T-helper 2 cell treated with Interferon-gamma antibody and Interleukin-4, amounts not matched to agents 100 ng/mL and 5 ng/mL, for 36 hours (primary cell): ENCODE measurements around the gene GRAP2. TPM values are rescaled to one million over a fixed set of nuclear protein-coding genes. Genes with fewer than 3 reads are reported as not detected.
"Not testable (repeated sequence)": the region's sequence is repeated elsewhere in the genome, so short reads cannot be mapped to it uniquely, and the experiment has no call there.

Experiments
- intact Hi-C: fragments of 100-400 bp; cut with micrococcal nuclease; formaldehyde crosslinking; loops from one replicate; pipeline ENCODE4 v1.15.1; 2023
- total RNA-seq: library from RNA; stranded (reverse); gene quantifications from 2 replicates; pipeline ENCODE4 v1.2.3, GENCODE V29; 2022

Gene GRAP2
- total RNA-seq, 1 donor from 2014 or later = 148 TPM

DNA sequence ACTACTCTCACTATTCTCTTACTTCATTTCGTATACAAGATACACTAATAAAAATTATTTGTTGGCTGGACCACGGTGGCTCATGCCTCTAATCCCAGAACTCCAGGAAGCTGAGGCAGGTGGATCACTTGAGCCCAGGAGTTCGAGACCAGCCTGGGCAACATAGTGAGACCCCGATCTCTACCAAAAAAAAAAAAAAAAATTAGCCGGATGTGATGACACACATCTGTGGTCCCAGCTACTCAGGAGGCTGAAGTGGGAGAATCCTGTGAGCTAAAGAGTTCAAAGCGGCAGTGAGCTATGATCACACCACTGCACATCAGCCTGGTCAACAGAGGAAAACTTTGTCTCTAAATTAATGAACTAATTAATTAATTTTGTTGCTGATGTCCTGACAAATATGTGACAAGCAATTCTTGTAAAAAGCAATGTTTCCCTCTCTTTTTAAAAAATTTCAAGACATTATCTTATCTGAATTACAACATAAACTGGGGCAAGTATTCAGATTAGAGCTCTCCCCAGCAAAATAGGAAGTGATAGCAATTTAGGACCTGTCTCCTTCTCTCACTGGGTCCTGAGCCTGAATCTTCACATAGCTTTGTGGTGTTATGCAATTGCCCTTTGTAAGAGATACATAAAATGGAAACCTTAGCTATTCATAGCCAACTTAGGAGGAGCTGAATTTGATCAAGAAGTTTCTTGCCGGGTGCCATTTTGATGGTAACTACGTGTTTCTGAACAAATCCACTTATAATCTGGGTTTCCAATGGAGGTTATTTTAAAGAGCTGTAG lies 41.8 kb downstream of the GRAP2 start:
- intact Hi-C loops = loop anchor here (10.0 kb wide), 1 partner anchor 338 kb away; no protein-coding TSS in a partner anchor

DNA sequence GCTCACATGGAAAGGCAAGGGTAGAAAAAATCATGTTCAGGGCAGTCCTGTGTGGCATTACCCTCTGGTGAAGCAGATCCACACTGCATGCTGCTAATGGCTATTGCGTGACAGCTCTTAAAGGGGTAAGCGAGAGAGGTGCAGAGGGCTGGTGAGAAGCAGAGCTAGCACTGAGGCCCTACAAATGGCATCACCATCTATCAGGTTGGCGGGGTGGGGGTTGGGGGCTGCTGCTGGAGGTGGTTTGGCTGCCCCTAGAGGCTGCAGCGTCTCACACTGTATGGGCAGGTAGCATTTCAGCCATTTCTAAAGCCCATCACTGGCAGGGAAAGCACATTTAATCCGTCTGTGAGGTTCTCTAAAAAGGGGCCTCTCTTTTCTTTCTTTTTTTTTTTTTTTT lies 42.5 kb downstream of the GRAP2 start:
- intact Hi-C loops = loop anchor here (10.0 kb wide), 1 partner anchor 339 kb away; no protein-coding TSS in a partner anchor

DNA sequence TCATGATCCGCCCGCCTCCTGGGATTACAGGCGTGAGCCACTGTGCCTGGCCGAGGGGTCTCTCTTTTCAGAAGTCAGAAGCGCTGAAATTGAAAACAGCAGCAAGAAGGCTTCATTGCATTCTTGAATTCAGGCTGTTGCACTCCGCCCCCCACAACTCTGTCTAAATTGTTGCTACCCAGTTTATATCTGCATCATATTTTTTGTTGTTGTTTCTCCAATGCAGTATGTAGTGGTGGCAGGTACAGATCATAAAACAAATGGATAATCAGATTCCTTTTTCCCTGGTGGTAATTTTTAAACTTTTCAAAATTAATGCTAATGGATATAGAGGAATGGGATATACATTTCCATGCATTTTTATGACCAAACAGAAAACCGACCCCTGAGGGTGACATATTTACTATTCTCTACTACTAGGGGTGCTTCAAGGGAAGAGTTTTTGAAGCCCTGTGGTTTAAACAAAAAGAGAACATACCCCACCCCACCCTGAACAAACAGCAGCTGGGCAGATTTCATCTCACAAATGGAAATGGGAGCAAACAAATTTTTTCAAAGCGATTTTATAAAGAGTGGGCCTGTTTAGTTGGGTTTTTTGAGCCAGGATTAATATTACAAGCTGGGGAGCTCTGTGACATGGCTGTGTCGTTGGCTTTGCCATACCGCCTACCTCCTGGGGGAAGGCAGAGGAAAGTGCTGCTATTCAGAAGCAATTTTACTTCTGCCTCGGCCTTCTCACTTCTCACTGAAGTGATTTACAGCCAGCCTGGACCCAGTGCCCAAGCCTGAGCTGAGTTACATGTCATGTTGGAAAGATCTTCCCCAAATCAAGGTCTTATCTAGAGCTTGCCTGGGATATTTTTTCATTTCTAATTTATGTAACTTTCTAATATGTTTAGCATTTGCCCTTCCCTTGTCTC lies 43.3 kb downstream of the GRAP2 start:
- intact Hi-C loops = loop anchor here (10.0 kb wide), 1 partner anchor 339 kb away; no protein-coding TSS in a partner anchor

DNA sequence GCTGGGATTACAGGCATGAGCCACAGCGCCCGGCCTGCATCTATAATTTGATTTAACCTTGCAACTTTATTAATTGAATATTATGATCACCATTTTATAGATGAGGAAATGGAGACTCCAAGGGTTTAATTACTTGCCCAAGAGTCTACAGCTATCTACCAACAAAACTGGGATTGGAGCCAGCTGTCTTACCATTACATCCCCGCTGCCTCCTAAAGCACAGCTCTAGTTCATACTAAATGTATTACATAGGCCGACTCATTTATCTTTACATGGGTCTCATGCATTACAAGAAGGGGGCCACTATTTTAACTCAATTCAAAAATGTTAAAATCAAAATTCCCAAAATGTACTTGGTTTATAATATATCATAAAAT lies 45.2 kb downstream of the GRAP2 start:
- intact Hi-C loops = loop anchor here (10.0 kb wide), 1 partner anchor 341 kb away; no protein-coding TSS in a partner anchor

DNA sequence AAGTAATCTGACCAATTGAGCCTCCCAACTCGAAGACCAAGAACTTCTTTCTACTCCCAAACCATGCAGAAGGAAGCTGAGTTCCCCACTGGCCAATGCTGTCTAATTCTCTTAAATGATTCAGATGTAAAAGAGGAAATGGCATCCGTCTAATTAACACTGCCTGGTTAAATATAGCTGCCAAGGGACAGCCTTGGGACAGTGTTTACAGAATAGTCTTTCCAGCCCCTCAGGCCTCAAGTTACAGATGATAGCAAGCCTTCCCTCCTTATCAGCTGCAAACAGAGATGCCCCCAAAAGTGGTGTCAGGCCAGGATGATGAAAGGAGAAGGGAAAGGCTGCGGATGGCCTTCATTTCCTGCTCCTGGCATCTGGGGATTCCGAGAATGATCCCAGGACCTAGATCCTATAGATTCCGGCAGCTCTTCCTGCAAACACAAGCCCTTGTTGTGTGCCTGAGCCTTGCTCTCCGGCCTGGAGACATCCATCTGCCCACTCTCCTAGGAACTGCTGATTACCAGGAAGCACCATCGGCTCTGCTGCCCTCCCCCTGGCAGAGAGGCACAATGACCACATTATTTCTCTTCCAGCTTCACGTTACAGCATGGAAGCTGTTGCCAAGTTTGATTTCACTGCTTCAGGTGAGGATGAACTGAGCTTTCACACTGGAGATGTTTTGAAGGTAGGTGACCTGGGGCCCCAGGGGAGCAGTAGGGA lies 45.8 kb downstream of the GRAP2 start:
- intact Hi-C loops = loop anchor here (10.0 kb wide), 1 partner anchor 342 kb away; no protein-coding TSS in a partner anchor

DNA sequence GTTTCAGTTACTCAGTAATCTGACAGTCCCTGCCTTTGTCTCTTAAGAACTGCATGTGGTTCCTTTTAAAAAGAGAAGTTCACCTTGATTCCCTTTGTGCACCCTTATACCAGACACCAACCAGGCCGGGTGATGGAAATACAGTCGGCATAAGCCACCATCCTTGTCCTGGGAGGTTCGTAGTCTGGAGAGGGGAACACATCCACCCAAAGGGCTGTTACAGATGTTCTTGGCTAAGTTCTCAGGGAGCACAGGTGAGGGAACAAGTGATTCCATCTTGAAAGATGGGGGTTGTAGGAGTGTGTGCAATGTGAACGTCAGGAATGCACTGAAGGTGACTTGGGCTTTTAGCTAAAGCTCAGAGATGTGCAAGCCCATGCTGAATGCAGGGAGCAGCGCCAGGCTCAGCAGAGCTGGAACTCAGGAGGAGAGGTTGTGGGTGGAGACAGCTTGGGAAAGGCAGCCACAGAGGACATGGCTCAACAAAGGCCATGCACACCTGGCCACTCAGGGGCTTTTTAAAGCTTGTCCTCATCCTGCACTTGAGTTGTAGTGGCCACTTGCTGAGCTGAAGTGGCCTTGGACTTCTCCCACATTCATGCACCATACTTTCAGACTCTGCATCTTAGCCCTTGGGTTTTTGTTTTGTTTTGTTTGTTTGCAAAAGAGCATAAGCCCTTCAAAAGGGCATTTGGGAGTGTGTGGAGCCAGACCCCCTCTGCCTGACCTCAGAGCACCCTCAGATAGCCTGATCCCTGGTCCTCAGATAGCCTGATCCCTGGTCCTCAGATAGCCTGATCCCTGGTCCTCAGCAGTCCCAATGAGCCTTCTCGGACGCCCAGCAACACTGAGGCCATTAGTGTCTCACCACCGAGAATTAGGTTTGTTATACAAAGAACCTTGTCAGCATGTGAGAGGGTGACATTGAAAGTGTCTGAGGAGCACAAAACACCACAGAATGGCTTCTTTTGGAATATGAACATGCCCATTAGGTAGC lies 46.6 kb downstream of the GRAP2 start:
- intact Hi-C loops = loop anchor here (10.0 kb wide), 1 partner anchor 343 kb away; no protein-coding TSS in a partner anchor

DNA sequence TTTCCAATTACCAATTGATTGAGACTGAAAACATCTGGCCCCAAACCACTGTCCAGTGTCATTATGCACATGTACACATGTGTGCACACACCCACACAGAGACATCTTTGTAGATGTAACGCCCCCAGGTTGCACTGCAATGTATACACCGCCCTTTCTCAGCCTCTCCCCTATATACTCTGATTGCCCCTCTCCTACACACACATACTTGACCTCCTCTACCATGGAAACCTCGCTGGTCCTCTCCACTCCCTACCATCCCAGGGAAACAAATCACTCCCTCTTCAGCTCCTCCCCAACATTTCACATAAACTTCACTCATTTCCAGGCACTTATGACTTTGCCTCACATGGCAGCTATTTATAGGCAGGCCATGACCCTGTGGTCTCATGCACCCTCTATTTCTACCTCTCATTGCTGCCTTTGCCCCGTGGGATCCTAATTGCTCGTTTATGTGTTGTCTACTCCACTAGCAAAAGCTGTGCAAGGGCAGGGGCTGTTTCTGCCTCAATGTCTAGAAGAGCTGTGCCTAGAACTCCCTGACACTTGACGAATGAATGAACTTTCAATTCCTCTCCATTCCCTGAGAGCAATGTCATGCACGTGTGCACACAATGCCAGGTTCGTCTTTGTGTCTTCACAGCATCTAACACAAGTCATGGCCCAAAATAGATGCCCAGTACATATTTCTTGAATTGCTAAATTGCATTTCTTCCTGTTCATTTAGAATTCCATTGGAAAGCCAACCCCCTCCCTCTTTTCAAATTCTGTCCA lies 49.3 kb downstream of the GRAP2 start:
- intact Hi-C loops = loop anchor here (10.0 kb wide), 1 partner anchor 345 kb away; no protein-coding TSS in a partner anchor

DNA sequence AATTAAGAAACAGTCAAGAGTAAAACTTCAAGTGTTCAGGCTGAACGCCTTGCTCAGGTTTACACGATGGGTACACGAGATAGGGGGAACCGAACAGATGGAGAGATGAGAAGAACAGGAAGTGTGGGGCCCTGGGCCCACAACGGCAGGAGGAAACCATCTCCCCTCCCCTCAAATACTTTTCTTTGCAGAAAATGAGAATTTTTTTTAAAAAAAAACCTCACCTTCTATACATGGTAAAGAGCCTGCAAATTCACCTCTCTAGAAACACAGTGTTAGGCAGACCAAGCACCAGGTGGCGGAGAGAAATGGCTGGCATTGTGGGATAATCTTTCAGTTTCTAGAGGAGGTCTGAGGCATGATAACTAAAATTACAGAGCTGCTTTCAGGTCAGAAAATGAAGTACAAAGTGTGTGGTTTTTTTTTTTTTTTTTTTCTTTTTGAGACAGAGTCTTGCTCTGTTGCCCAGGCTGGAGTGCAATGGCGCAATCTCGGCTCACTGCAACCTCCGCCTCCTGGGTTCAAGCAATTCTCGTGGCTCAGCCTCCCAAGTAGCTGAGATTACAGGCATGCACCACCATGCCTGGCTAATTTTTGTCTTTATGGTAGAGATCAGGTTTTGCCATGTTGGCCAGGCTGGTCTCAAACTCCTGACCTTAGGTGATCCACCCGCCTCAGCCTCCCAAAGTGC lies 50.9 kb downstream of the GRAP2 start:
- intact Hi-C loops = not testable (repeated sequence)

DNA sequence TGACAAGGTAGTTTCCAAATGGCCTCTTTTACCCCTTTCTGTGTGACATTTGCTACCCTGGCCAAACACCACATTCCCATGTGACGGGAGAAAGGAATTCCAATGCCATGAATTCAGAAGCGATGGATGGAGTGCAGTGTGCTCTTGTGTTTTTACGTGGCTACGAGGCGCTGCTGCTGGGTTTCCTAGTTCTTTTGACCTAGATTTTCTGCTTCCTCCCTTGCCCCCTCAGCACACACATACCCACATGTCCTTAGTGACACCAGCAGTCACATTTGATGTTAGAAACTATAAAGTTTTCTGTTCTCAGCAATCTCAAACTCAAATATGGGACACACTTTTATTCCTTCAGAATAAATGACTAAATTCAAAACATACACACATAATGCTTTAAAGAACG lies 51.5 kb downstream of the GRAP2 start:
- intact Hi-C loops = no loop called here

DNA sequence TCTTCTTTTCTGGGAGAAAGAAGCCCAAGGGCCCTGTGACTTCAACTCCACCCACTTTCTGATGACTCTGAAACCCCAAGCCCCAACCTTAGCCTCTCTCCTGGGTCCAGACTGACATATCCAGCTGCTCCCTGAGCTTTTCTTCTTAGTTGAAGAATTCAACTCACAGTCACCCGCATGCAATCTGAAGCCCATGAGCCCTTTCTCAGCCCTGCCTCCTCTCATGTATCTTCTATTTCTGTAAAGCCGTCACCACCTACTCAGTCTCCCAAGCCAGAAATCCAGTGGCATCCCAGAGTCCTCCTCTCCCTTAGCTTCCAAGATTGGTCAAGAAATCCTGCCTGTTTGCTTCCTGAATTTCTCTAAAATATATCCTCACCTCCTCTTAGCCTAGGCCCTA lies 52.2 kb downstream of the GRAP2 start:
- intact Hi-C loops = no loop called here

DNA sequence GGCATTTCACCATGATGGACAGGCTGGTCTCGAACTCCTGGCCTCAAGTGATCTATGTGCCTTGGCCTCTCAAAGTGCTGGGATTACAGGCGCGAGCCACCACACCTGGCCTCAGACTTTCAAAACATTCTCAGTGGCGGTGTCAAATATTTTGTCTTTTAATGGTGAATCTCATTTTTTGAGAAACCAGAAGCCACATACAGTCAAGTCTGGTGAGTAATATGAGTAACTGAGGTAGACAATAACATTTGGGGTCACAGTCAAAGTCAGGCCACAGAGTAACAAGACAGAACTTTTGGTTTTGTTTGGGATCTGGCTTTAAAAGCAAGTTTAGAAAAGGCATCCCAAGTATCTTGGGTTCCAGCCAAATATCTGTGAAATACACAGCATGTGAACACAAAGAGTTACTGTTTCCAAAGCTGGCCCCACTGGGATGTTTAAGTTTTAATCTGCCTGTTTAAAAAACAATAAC lies 53.7 kb downstream of the GRAP2 start:
- intact Hi-C loops = no loop called here

DNA sequence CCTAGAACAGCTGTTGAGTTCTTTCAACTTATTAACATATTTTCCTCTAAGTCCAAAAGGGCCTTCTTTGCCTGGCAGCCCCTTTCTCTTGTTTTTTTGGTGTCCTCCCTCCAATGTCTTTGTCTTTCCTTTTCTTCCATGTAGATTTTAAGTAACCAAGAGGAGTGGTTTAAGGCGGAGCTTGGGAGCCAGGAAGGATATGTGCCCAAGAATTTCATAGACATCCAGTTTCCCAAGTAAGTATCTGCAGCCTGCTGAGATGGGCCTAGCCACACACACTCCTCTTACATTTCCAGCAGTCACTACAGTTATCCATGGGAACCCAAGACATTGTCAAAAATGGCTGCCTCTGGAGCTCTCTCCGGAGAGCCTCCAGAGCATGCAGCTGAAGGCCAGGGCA lies 54.8 kb downstream of the GRAP2 start:
- intact Hi-C loops = no loop called here

DNA sequence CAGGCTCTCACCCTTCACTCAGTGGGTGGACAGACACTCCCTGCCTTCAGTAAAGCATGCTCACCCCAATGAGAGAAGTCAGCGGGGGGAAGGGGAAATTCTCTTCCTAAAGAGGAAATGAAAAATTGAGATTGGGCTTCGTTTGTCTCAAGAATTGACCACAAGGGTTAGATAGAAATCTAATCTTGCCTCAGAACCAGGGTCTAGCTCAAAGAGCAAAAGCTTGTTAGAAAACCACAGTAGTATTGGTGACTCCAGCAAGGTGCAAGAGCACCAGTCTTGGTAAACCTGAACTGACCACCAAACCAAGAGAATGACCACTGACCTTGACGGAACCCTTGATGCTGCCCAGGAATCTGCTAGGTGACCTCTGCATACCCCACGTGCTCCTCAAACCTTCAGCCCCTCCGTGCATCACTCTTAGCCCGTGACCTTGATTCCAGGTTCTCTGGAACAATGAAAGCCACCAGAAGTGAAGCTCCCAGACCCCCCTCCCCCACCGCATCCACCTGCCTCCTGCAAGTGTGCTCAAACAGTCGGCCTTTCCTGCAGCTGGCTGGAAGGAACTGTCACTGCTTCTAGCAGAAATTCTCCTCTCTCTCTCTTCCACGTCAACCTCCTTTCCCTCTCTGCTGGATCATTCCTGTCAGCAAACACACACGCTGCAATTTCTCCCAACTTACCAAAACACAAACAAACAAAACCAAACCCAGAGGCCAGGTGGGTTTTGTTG lies 56.2 kb downstream of the GRAP2 start:
- intact Hi-C loops = no loop called here

DNA sequence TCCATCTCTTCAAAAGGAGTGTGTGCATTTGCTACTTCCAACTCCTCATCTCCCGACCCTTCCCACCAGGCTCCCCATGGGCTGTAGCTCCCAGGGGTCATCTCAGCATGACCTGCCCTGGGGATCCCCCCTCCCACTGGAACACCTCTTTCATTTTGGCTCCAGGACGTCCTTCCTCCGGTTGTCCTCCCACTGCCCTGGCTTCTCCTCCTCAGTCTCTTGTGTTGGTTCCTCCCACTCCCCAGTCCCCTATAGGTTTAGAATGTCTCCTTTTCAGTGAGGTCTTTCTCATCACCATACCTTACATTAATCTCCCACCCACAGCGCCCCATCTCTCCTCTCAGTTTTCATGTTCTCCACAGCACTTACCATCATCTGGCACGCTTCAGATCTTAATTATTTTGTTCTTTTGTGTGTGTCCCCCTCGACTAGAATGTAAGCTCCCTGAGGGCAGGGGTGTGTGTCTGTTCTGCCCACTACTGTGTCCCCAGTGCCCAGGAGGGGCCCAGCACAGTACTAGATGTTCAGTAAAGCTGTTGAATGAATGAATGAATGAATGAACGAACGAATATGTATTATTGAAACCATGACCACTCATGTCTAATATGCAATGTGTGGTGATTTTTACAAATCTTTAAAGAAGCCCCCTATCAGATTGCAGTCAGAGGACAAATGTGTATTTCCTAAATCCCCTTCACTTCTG lies 57.3 kb downstream of the GRAP2 start:
- intact Hi-C loops = no loop called here

DNA sequence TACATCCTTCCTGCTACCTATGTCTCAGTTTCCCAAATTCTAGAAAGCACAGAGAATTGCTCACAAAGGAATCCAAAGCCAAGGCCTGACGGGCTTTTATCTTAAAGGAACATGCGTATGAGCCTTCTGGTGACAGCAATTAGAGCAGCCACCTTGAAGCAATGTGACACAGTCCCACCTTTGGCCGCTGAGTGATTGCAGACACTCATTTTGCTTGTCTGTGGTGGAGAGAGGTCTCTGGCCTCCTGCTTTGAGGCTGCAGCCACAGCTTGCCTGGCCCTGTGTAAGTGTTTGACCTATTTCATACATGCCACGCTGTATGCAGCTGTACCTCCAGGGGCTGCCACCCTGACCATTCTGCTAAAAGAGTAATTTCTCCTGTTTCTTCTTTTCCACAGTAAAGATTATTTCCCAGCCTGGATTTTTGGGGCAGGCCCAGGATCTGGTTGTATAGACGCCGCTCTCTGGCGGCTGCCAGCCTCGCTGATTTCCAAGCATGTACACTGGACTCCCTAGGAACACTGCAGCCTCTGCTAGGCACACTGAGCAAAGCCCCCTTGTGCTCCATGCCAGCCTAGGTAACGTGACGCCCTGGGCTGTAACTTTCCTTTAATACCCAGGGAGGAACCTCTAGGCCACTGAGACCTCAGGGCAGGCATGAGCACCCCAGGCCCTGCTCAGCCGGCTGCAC lies 58.2 kb downstream of the GRAP2 start:
- intact Hi-C loops = no loop called here

DNA sequence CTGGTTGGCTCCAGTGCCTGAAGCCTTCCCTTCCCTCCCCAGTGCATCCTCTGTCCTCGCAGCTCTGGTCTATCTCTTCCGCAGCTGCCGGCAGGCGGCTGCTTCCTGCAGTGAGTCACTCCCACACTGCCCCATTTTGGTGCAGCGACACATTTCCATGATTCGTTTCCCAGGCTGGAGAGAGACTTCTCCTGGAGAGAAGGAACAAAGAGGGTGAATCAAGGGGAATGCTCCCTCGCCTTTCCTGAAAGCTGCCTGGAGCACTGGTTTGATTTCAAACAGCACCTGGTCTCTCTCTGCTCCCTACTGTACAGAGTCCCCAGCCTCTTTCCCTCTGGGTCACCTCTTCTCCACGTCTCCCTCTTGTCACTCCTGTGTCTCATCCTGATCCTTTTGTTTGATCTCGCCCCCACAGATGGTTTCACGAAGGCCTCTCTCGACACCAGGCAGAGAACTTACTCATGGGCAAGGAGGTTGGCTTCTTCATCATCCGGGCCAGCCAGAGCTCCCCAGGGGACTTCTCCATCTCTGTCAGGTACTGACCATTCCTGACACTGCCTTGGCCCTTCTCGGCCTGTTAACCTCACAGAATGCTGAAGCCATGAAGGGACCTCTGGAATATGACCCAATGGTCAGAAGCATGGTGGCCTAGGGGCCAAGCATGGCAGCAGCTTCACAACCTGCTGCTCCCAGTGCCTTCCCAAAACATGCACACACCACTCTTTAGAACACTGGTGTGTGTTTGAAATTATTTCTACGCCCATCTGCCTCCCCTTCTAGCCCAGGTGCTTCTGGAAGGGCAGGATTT lies 59.0 kb downstream of the GRAP2 start, which contains the start of gene TMA7B:
Gene TMA7B (plus strand): TSS at position 758 of the 808 bp plus-strand sequence. CDS start 3,978 bp downstream, outside the sequence.
- intact Hi-C loops = loop anchor here (2.0 to 5.0 kb wide), 3 partner anchors 27 to 58 kb away; partner anchors contain the start of gene GRAP2
